ENCODE measurements around the gene HTR5A.
A peak's percentile ranks its signal among the peaks of the same experiment; 100 is the strongest.

The HTR5A gene

GRCh38 chr7:155093596-155093995 is 23.5 kb downstream of the HTR5A start:
- DNase-seq = no peak

DNA sequence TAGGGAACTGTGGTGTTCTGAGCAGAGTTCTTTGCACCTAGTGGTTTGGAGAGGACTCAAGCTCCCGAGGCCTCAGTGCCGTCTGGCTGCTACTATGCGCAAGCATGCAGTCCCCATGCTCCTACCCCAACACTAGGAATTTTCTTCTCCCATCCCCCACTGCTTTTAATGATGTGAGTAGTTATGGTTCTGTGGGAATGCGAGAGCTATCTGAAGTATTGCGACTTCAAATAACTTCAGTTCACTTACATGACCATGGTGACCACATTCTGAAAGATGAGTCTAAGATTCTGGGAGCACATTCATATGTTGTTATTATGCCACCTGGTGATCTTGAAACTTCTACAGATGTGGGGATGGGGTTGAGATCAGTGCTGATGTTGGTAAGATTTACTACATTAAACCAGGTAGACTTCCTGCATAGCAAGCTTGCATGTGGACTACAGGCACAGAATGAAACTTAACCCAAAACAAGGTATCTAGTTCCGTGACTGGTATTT is 24.6 kb downstream of the HTR5A start:
- DNase-seq = no peak

DNA sequence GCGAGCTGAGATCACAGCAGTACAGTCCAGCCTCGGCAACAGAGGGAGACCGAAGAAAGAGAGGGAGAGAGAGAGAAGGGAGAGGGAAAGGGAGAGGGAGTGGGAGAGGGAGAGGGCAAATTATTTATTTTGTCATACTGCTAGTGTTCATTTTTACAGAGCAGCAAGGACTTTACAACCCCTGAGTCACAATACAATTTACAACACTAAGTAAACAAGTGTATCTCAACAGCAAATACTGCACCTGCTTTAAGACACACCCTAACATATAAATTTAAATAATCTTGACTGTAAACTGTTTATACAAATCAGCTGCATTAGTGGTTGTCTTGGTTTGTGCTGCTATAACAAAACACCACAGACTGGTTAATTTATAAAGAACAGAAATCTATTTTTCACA is 27.2 kb downstream of the HTR5A start:
- no peak for DNase-seq

GRCh38 chr7:155103839-155104238 is 33.7 kb downstream of the HTR5A start:
- no peak for DNase-seq

GRCh38 chr7:155104913-155105312 is 34.8 kb downstream of the HTR5A start:
- DNase-seq = no peak

- DNase-seq = no peak
These were observed 36.2 kb downstream of the HTR5A start for GRCh38 chr7:155106356-155106755.

- DNase-seq = no peak
These were observed 37.0 kb downstream of the HTR5A start for GRCh38 chr7:155107126-155107525.

DNA sequence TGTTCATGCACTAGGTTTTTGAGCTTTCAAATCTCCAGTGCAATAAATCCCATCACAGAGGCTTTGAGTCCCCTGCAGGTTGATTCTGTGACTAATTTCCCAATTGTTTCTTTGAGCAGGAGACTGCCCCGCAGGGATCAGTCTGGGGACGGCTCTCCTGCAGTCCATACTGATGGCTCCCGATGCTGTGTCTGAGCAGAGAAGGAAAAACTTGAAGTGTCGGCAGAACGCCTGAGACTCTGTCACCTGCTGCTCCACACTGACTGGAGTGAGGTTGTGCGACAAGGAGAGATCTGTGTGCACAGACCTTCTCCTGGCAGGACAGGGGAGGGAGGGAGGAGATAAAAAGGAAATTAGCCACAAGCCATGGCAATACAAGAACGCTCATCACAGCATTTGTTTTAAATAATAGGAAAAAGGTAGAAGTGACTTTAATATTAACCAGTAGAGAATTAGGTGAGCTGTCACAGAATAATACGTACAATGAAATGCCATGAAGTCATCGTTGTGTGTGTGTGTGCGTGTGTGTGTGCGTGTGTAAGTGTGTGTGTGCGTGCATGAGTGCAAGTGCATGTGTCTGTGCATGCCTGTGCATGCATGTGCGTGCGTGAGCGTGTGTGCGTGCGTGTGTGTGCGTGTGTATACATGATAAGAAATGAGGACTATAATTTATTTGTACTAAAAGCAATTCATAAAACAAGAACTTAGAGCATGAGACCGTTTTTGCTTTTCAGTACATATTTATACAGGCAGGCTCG is 38.2 kb downstream of the HTR5A start:
- DNase-seq = no peak

GRCh38 chr7:155109121-155109520 is 39.0 kb downstream of the HTR5A start:
- no peak for DNase-seq

DNA sequence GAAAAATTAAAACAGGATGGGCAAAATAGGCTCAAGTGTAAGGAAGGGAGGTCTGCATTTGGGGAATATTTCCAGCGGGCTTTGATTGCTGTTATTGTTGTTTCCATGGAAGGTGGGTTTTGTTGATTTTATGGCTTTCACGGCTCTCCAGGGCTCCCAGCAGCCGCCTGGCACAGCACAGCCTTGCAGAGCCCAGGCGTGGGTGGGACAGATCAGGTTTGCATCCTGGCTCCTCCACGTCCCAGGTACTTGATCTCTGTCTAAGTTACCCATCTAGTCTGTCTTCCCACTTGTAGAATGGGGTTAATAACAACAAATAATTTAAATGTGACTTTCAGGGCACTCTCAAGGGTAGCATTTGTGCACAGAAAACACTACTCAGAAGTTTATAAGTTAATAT is 45.2 kb downstream of the HTR5A start:
- DNase-seq = no peak

GRCh38 chr7:155119801-155120382 is 49.8 kb downstream of the HTR5A start:
- DNase-seq = no peak

DNA sequence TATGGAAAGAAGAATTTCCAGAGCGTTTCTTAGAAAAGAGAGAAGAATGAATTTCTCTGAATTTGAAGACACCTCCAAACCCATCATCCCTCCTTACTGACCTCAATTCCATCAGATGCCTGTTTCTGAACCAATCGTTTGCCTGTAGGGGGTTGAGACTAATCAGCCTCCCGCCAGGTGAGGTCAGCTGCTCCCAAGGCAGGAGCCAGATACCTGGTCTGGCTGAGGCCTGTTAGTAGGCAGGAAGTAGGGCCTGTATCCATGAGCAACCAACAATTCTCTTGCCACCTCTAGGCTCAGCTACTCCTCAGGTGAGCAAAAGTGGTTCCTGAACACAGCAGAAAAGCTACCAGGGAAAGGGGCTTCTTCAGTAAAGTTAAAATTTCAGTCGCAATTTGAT is 50.3 kb downstream of the HTR5A start:
- no peak for DNase-seq

DNA sequence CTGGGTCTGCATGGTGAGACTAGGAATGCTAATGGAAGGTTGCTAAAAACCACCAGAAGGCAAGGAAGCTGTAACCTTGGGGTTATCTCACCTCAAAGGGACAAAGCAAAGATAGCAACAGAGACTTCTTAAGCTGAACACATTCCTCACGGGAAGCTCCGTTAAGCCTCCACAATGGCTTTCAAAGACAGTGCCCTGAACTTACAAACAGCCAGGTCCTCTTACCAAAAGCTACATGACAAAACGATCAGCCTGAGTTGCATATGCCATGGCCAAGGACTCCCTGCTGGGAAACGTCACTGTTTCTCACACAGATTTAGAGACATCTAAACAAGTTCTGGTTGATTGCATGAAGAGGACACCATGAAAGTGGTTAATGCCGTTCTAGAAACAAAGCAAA is 52.7 kb downstream of the HTR5A start:
- DNase-seq = no peak

DNA sequence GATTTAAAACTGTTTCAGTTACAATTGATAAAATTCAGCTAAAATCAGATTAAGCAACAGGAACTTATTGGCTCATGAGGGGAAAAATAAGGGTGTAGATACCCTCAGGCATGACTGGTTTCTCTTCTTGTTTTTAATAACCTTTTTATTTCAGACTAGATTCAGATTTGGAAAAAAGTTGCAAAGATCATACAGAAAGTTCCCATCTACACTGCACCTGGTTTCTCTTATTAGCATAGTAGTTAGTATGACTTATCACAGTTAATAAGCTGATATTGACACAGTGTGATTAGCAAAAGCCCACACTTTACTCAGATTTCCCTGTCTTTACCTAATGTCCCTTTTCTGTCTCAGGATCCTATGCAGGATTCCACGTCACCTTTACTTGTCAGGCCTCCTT is 53.3 kb downstream of the HTR5A start:
- DNase-seq = no peak

GRCh38 chr7:155124706-155125105 is 54.6 kb downstream of the HTR5A start:
- DNase-seq = no peak

DNA sequence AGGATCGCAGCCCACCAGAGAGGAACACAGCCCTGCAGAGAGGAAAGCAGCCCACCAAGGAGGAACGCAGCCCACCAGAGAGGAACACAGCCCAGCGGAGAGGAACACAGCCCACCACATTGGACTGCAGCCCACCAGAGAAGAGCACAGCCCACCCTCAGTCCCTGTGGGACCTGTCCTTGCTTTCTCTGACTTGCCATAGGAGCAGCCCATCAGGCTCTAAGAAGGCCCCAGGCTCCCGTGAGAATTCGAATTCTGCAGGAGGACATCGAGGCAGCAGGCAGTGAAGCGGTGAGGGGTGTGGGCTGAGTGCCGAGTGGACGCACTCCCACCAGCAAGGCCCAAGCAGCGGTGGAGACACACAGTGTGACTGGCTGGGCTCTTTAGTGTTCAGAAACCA is 59.1 kb downstream of the HTR5A start:
- DNase-seq = no peak

DNA sequence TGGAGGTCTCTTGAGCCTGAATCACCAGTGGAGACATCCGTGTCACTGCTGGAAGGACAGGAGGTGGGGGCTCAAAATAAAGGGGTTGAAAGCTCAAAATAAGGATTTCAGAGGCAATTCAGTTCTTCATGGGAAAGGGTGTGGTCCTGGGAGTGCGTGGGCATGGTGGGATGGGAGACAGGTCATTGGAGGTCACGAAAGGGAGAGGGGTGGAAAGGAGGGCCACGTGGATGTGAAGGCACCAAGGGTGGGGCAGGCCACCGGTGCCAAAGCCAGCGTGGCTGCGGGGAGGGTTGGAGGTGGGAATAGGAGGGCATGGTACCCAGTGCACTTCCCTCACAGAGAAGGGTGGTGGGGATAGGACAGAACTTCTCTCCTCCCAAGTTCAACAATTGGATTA is 59.7 kb downstream of the HTR5A start:
- no peak for DNase-seq

DNA sequence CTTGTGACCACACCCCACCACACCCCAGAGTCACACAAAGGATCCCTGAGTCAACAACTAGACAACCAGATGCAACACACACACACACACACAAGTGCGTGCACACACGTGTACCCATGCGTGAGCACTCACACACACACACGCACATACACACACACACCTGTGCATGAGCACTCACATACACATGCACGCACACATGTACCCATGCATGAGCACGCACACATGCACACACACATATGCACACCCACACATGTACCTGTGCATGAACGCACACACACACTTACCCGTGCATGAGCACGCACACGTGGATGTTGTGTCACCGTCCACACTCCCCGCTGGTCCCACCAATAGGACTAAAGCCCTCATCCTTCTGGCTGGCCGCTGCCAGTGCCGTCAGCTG is 60.4 kb downstream of the HTR5A start:
- peak; percentile 52 for DNase-seq

DNA sequence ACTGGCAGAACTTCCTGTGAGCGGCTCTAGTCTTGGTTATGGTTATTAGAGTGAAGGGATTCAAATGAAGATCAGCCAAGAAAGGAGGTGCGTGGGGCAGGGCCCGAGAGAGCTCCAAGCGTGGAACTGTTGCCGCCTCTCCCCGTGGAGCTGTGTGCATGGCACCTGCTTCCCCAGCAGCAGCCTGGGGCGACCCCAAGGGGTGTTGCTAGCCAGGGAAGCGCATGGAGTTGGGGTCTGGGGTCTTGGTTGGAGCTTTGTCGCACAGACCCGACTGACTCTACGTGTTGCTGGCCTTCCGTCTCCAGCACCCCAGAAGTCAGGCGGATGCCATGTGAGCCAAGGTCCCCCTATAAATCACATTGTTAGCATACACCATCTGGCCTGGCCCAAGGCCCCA is 61.0 kb downstream of the HTR5A start:
- no peak for DNase-seq

- DNase-seq = no peak
These were observed 62.3 kb downstream of the HTR5A start for GRCh38 chr7:155132431-155132830.

GRCh38 chr7:155136619-155137243 is 66.6 kb downstream of the HTR5A start:
- no peak for DNase-seq
